CD4-positive, alpha-beta T cell (primary cell): ENCODE results near the gene EVA1A. TPM values are rescaled to one million over a fixed set of nuclear protein-coding genes. Genes with fewer than 3 reads are reported as not detected.

Experiments used
- ATAC-seq: fragments of 200-7000 bp; cut with Tn5 transposase; one replicate; pipeline ENCODE4 v1.10.0; 2022; ENCODE audit warnings: mild to moderate bottlenecking; ENCODE audit not compliant: poor library complexity
- CTCF ChIA-PET: fragments of 350-600 bp; sonication (Branson Sonifier 250); formaldehyde crosslinking; loops from one replicate; lab custom pipeline; 2021; ENCODE audit warnings: antibody characterized with exemption, inconsistent platforms; lab: Charles Lee
- POLR2A ChIA-PET: fragments of 350-600 bp; sonication (Branson Sonifier 250); formaldehyde crosslinking; loops from one replicate; lab custom pipeline; 2021; ENCODE audit warnings: antibody characterized with exemption, inconsistent platforms; lab: Charles Lee
- DNase-seq, 14 experiments: peaks; one replicate each; pipeline ENCODE4 v3.0.0-alpha.2; 2013 to 2020; ENCODE audit warnings: mixed read lengths in 2 of 14
- H3K27ac ChIP-seq, 2 donors: one replicate each; pipeline versions ENCODE4 v1.5.1 to v1.7.0; 2013; ENCODE audit warnings: low read length in 2 of 2, low read depth in 1 of 2, mild to moderate bottlenecking in 1 of 2
- H3K27me3 ChIP-seq, 2 experiments: 1 replicate in 1 of 2; 2 replicates in 1 of 2; pipeline versions ENCODE4 v1.6.1 to v1.7.0; 2013; ENCODE audit warnings: low read length in 2 of 2, control low read depth in 1 of 2, mild to moderate bottlenecking in 1 of 2, moderate library complexity in 1 of 2; ENCODE audit not compliant: insufficient read depth in 2 of 2, control insufficient read depth in 1 of 2
- H3K36me3 ChIP-seq: one replicate; pipeline ENCODE4 v1.6.1; 2013; ENCODE audit warnings: low read length, control low read depth; ENCODE audit not compliant: insufficient read depth
- H3K4me1 ChIP-seq: one replicate; pipeline ENCODE4 v1.6.1; 2013; ENCODE audit warnings: low read length, control low read depth; ENCODE audit not compliant: insufficient read depth
- H3K4me3 ChIP-seq: one replicate; pipeline ENCODE4 v1.5.1; 2013; ENCODE audit warnings: mild to moderate bottlenecking, low read length, moderate library complexity
- H3K9me3 ChIP-seq, 2 experiments: 1 replicate in 1 of 2; 2 replicates in 1 of 2; pipeline versions ENCODE4 v1.6.1 to v1.7.0; 2013; ENCODE audit warnings: low read length in 2 of 2, mild to moderate bottlenecking in 2 of 2, control low read depth in 1 of 2, moderate library complexity in 1 of 2; ENCODE audit not compliant: control insufficient read depth in 1 of 2, insufficient read depth in 1 of 2
- H3K27ac Mint-ChIP-seq: one replicate; pipeline ENCODE4 v1.8.0; 2020; ENCODE audit warnings: mixed read lengths
- H3K27me3 Mint-ChIP-seq: one replicate; pipeline ENCODE4 v1.8.0; 2021; ENCODE audit warnings: mixed read lengths
- H3K36me3 Mint-ChIP-seq: one replicate; pipeline ENCODE4 v1.8.0; 2021; ENCODE audit warnings: low read depth, mixed read lengths
- H3K4me1 Mint-ChIP-seq: one replicate; pipeline ENCODE4 v1.8.0; 2021; ENCODE audit warnings: low read depth, mixed read lengths
- H3K4me3 Mint-ChIP-seq: one replicate; pipeline ENCODE4 v1.8.0; 2020; ENCODE audit warnings: mild to moderate bottlenecking, mixed read lengths
- H3K9me3 Mint-ChIP-seq: one replicate; pipeline ENCODE4 v1.8.0; 2020; ENCODE audit warnings: mixed read lengths
- CTCF ChIP-seq: fragments of 200-600 bp; IDR thresholded peaks from one replicate; pipeline ENCODE4 v1.8.0; 2022; ENCODE audit warnings: antibody characterized with exemption, mild to moderate bottlenecking
- intact Hi-C, 2 experiments: fragments of 100-400 bp; cut with DNase I in 1 of 2; cut with micrococcal nuclease in 1 of 2; formaldehyde crosslinking; loops; one replicate each; pipeline versions ENCODE4 v1.15.1 to v1.9.0; 2023 to 2025; cut with DNase I, micrococcal nuclease
- total RNA-seq, 174 experiments: library from RNA in 2 of 174; stranded (reverse) in 2 of 174; gene quantifications; one replicate each; pipeline ENCODE4 v1.2.3 and lab custom pipeline; 2021 to 2026

EVA1A gene
- total RNA-seq, 2 experiments from 2014 or later: not detected

- peak overlapping the region; percentile 92 for H3K4me3 Mint-ChIP-seq
- no peak for TF ChIP-seq CTCF
- ATAC-seq: no peak
- Histone ChIP-seq H3K36me3 (no peaks in the 10 kb centered on the region), H3K9me3 (peaks cover 0 to 7% of the 10 kb centered on the region in 2 experiments), H3K27ac (no peak overlapping the region), H3K4me3 (no peak overlapping the region), H3K4me1 (peaks cover 9% of the 10 kb centered on the region), H3K27me3 (peaks cover 9 to 43% of the 10 kb centered on the region in 2 experiments)
- peaks cover 50% of the 10 kb centered on the region for H3K27me3 Mint-ChIP-seq
- H3K36me3 Mint-ChIP-seq: no peaks in the 10 kb centered on the region
- POLR2A ChIA-PET: no interaction called here
- CTCF ChIA-PET: no interaction called here
- intact Hi-C loops: no loop called here
- no peak for DNase-seq
- peaks cover 19% of the 10 kb centered on the region for H3K4me1 Mint-ChIP-seq
- no peaks in the 10 kb centered on the region for H3K9me3 Mint-ChIP-seq
- no peak overlapping the region for H3K27ac Mint-ChIP-seq
These were observed 1.1 kb upstream of the EVA1A start for GRCh38 chr2:75561566-75562512.

- TF ChIP-seq CTCF: no peak
- no peaks in the 10 kb centered on the region for H3K36me3 Mint-ChIP-seq
- peaks cover 56% of the 10 kb centered on the region for H3K27me3 Mint-ChIP-seq
- Histone ChIP-seq H3K27me3 (peaks cover 9 to 52% of the 10 kb centered on the region in 2 experiments), H3K9me3 (peaks cover 0 to 7% of the 10 kb centered on the region in 2 experiments), H3K27ac (no peak overlapping the region), H3K36me3 (no peaks in the 10 kb centered on the region), H3K4me1 (peaks cover 9% of the 10 kb centered on the region), H3K4me3 (peak overlapping the region; percentile 28)
- H3K9me3 Mint-ChIP-seq: no peaks in the 10 kb centered on the region
- DNase-seq (peak in 1 of 14 experiments; percentile 4), ATAC-seq (no peak)
- intact Hi-C loops: no loop called here
- H3K27ac Mint-ChIP-seq: no peak overlapping the region
- H3K4me1 Mint-ChIP-seq: peaks cover 19% of the 10 kb centered on the region
- H3K4me3 Mint-ChIP-seq: peak overlapping the region; percentile 87
- POLR2A ChIA-PET: no interaction called here
- CTCF ChIA-PET: no interaction called here
These were observed 544 bp downstream of the EVA1A start for GRCh38 chr2:75560022-75560767.

- no peak overlapping the region for H3K27ac ChIP-seq
- H3K4me1 ChIP-seq: peaks cover 9% of the 10 kb centered on the region
- ATAC-seq: no peak
- H3K9me3 Mint-ChIP-seq: no peaks in the 10 kb centered on the region
- H3K4me3 ChIP-seq: peak overlapping the region; percentile 28
- peaks cover 54% of the 10 kb centered on the region for H3K27me3 Mint-ChIP-seq
- no peak for DNase-seq
- H3K4me1 Mint-ChIP-seq: peaks cover 19% of the 10 kb centered on the region
- no peak for TF ChIP-seq CTCF
- CTCF ChIA-PET: no interaction called here
- no peaks in the 10 kb centered on the region for H3K36me3 ChIP-seq
- peak overlapping the region; percentile 87 for H3K4me3 Mint-ChIP-seq
- POLR2A ChIA-PET: no interaction called here
- peaks cover 0 to 7% of the 10 kb centered on the region in 2 experiments for H3K9me3 ChIP-seq
- no peak overlapping the region for H3K27ac Mint-ChIP-seq
- peaks cover 5 to 52% of the 10 kb centered on the region in 2 experiments for H3K27me3 ChIP-seq
- no peaks in the 10 kb centered on the region for H3K36me3 Mint-ChIP-seq
- intact Hi-C loops: no loop called here
These were observed 1.1 kb downstream of the EVA1A start for GRCh38 chr2:75559680-75560021.
